Activated T-cell treated with anti-CD3 and anti-CD28 coated beads, Interleukin-2, amount 50 U/mL, for 48 hours (primary cell): ENCODE results near the gene KIF26A.

Experiments used
- DNase-seq, 2 experiments: peaks; one replicate each; pipeline ENCODE4 v3.0.0-alpha.2; 2020

KIF26A gene

DNA sequence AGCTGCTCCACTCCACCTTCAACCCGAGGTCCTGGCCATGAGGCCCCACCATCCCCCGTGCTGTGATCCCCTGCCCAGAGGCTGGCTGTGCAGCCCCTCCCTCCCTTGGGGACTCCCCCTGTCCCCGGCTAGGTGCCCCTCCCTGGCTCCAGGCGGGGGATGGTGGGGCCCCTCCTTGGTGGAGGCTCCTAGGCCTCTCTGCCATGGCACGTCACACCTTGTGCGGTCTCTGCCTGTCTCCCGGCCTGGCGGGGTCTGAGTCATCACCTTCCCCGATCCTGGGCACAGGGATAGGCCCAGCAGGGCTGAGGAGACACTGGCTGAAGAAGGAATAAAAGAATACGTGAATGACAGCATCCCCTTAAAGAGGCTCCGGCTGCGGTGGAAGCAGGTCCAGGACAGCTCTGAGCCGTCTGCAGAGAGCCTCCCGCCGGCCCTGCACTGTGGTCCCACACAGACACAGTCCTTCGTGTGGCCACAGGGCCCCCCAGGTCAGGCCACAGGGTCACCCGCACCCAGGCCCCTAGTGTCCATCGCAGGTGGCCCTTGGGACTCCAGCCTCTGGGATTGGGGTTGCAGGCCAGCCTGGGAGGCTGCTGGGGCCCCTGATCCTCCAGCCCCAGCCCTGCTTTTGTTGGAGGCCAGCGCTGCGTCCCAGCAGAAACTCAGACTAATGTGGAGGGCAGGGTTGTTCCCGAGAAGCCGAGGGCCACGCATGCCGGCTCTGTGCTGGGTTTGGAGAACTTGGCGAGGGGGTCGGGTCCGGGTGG is 43.6 kb downstream of the KIF26A start:
- no peak for DNase-seq

DNA sequence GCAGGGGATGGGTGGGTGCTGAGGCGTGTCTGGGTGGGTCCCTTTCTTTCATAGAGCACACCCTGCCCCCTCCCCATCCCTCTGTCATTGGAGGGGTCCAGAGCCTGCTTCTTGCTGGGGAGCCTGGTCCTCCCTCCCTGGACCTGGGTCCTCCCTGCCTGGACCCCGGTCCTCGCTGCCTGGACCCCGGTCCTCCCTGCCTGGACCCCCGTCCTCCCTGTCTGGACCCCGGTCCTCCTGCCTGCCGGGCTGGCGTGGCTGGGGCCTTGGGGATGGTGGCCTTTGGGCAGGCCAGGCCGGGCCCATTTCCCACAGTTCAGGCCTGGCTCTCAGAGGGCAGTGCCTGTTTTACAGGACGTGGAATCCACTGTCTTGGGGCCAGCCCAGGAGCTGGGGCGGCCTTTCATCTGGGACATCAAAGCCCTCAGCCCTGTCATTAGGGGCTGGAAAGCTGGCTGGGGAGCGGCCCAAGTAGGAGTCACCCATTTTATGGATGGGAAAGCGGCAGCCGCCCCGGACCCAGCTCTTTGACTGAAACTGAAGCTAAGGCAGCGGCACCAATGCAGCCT is 44.6 kb downstream of the KIF26A start:
- no peak for DNase-seq

- DNase-seq: no peak
Measured at GRCh38 chr14:104183796-104184195, 45.4 kb downstream of the KIF26A start.

GRCh38 chr14:104184506-104184905 is 46.1 kb downstream of the KIF26A start:
- DNase-seq: no peak

DNA sequence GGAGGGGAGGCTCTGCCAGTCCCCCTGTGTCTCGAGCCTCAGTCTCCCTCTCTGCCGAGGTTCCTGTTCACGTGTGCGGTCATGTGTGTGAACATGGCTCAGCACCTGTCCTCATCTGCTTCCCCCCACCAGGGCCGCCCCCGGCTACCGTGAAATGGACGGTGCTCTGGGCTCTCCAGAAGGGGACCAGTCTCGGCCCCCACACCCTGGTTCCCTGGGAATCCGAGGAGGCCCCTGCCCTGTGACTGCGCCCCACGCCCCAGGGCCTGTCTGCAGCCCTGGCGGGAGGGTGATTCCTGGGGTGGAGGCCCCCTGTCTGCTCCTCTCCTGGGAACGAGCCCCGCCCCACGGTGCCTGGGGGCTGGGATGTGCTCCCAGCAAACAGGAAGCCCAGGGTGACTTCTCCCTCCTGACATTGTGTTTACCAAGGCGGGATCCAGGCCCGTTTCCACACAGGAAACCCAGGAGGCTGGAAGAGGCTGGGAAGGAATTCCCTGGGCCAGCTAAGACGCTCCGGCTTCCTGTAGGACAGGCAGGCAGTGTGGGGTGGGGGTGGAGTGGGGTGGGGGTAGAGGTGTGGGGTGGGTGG is 46.6 kb downstream of the KIF26A start:
- no peak for DNase-seq

DNA sequence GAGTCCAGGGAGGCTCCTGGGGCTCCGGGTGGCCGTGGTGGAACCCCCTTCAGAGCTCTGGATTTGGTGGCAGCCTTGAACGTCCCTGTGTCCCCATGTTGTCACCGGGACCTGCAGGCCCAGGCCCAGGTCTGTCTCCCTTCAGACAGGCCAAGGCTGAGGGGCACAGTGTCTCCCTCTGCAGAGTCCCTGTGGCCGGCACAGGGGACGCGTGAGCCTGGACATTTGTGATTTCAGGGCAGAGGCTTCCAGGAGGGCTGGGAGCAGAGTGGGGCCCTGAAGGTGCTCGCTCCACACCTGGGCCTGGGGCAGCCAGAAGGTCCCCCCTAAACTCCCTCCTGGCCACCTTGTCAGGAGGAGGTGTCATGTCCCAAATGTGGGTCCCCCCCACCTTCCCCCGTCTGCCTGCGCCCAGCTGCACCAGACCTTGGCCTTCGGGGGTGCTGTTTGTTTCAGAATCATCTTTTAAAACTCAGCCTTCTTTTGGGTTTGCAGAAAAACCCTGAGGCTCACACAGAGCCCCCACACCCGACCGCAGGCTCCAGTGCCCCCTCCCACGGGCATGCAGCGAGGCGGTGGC is 47.6 kb downstream of the KIF26A start:
- DNase-seq: no peak

DNA sequence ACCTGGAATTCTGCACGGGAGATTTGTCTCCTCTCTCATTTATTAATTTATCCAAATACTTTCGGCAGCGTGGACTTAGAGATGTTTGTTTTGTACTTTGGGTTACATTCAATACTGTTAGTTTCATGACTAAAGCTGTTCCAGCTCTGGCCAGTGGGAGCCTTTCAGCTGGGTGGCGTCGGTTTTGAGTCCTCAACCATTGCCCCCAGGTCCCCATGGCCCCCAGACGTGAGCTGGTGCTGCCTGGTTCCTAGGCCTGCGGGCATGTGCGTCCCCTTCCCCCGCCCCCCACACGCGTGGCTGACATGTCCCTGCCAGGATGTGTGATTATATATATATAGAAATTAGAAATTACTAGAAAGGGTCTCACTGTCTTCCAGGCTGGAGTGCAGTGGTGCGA is 48.2 kb downstream of the KIF26A start:
- DNase-seq: no peak

GRCh38 chr14:104187121-104187889 is 48.9 kb downstream of the KIF26A start:
- DNase-seq: no peak

DNA sequence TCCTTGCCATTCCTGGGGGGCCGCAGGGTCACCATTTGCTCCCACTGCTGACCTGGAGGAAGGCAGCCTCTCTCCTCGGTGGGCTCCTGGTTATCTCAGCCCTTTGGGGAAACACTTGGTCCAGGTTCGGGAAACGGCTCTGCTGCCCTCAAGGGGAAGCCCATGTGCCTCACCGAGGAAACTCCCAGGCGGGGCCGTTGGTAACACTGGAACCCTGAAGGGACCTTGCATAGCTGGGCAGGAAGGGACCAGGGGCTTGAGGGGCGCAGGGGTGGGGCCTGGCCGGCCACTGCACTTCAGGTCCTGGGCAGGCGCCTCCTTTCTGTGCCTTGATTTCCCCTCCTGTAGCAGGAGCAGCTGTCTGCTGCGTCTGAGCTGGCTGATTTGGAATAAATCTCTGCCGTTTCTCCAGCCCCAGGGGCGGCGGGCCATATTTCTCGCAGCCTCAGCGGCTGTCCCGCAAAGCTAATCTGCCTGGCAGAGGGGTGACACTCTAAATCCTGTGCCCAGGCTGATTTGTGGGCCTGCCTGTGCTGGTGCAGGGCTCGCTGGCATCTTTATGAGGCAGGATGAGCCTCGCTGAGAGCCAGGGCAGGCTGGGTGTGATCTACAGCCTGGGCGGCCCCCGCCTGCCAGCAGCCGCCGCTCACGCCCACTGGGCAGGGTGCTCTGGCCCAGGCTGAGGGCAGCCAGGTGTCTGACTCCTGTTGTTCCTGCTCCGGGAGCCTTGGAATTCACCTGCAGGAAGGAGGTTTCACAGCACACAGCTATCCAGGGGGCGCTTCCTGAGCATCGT is 49.7 kb downstream of the KIF26A start:
- DNase-seq: no peak

DNA sequence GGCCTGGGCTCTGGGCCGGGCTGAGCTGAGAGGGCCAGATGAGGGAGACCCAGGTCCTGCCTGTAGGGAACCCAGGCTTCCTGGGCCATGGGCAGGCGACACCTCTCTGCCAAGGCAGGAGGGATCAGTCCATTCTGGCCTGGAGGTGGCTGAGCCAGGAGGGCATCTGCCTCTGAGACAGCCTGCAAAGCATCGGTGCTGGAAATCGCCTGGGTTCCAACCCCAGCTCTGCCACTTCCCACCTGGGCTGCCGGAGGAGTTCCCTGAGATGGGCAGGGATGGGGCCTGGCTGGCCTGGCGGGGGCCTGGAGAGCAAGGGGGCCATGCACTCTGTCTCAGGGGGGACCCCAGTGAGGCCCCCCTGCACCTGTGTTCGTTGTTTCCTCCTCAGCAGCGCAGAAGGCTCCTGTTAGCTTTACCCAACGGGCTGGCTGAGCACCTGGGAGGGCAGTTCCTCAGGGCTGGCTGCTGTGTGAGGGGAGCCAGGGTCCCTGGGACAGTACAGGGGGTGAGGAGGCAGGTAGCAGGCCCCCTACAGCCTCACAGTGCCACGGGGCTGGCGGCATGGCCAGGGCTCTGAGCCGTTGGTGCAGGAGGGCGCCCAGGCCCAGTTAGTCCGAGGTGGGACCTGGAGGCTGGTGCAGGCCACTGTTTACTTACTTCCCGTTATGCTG is 50.5 kb downstream of the KIF26A start:
- DNase-seq: no peak

GRCh38 chr14:104189629-104190335 is 51.4 kb downstream of the KIF26A start:
- no peak for DNase-seq

GRCh38 chr14:104190396-104191000 is 52.1 kb downstream of the KIF26A start:
- no peak for DNase-seq

DNA sequence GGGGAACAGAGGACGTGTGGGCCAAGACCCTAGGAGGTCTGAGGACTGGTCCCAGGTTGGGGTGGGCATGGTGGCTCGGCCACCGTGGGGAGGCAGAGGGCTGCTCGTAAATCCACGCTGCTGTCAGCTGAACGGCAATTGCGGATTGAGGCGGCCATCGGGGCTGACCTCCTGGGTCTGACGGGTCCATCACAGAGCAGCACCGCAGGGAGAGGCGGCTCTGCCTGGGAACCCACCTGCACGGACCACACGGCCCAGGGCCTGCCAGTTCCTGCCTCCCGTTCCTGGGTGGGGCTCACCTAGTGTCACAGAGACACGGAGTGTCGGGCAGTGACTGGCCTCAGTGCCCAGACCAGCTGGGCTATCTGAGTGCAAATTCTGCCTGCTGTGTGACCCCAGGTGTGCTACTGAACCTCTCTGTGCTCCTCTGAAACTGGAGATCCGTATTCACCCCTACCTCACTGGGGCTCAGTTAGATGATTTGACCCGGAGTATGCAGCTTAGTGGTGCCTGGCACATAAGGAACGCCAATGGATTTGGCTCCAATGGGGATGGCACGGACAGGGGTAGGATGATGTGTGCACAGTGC is 53.1 kb downstream of the KIF26A start:
- no peak for DNase-seq

DNA sequence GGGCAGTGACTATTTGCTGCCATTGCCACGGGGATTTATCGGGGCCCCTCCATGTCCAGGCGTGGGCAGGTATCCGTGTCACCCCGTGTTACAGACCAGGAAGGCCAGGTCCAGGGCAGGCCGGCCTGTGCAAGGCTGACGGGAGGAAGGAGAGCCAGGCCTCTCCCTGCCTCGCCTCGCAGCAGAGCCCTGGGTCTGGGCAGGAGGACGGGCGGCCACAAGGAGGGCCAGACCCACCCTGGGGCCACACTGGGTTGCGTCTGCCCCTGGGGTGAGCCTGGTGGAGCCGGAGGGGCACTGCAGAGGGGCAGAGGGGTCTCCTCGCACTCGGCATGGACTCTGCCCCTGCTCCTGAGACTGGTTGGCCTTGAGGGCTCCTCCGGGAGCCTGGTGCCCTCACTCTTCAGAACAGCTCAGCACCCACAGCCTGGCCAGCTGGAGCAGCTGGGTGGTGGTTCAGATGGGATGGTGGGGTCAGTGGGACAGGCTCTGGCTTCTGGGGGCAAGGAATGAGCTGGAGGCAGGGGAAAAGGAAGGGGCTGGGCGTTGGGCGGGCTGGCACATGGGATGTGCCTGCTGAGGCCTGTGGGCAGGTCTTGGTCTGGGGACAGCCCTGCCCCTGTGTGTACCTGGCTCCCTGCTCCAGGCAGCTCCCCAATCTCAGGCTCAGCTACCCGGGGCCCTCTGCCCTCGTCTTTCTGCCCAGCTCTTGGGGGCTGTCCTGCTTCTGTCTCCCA is 53.9 kb downstream of the KIF26A start:
- no peak for DNase-seq

DNA sequence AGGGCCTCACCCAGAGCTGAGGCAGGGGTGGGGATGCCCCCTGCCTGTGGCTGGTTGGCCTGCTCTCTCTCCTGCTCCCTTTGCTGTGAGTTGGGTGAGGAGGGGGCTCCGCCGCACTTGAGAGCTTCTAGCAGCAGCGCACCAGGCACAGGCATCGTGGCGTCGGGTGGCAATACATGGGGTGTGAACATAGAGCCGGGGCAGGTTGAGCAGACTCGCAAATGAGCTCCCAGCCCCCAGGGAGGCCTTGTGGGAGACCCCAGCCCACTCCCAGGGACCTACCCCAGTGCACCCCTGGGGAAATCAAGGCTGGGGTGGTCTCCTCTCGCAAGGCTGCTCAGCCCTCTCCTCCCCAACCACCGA is 54.5 kb downstream of the KIF26A start:
- DNase-seq: no peak

DNA sequence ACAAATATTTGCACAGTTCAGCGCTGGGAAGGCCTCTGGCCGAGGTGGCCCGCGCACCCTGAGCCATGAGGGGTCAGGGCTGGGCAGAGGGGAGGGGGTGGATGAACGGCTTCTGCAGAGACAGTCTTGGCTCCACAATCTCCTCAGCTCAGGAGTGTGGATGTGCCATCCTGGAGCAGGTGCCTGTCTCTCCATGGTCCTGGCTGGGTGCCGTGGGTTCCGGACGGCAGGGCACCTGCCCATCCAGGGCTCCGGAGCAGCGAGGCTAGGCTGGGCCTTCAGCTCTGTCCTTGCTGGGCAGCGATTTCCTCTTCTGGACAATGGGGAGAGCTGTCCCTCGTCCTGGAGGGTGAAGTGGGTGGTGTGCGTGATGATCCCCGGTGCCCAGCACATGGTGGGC is 55.6 kb downstream of the KIF26A start:
- DNase-seq: no peak

DNA sequence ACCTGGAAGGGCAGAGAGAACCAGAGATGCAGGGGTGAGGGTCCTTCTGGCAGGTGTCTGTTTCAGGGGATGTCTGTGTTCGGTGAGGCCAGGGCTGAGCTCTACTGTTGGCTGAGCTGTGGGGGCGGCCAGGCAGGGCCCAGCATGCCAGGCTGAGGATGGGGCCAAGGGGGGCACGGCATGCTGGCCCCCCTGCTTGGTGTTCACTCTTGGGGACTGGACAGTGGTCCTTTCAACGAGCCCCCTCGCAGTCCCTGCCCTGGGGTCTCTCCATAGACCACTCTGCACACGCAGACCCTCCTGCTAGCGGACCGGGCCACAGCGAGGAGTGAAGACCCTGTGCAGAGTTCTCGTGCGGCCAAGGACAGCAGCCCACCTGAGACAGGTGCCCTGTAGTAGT is 56.3 kb downstream of the KIF26A start:
- DNase-seq: no peak

GRCh38 chr14:104195361-104195760 is 57.0 kb downstream of the KIF26A start:
- DNase-seq: no peak

- no peak for DNase-seq
Measured at GRCh38 chr14:104195878-104196277, 57.5 kb downstream of the KIF26A start.
